Duodenal mucosa (tissue), 2 donors: Measurements from ENCODE around the gene UBA7.
A peak's percentile ranks its signal among the peaks of the same experiment; 100 is the strongest.
"Not testable (repeated sequence)": the region's sequence is repeated elsewhere in the genome, so short reads cannot be mapped to it uniquely, and the experiment has no call there.

Experiments used
- H3K27ac ChIP-seq: one replicate; pipeline ENCODE4 v1.7.0; 2013; ENCODE audit warnings: low read depth, low read length
- H3K27me3 ChIP-seq, 2 donors: one replicate each; pipeline ENCODE4 v1.7.0; 2013; ENCODE audit warnings: low read length in 2 of 2, control low read depth in 1 of 2; ENCODE audit not compliant: insufficient read depth in 2 of 2, control insufficient read depth in 1 of 2
- H3K36me3 ChIP-seq, 2 donors: one replicate each; pipeline ENCODE4 v1.7.0; 2013; ENCODE audit warnings: low read length in 2 of 2, control low read depth in 1 of 2; ENCODE audit not compliant: insufficient read depth in 2 of 2, control insufficient read depth in 1 of 2
- H3K4me1 ChIP-seq, 2 donors: one replicate each; pipeline ENCODE4 v1.7.0; 2013; ENCODE audit warnings: low read length in 2 of 2, control low read depth in 1 of 2; ENCODE audit not compliant: insufficient read depth in 2 of 2, control insufficient read depth in 1 of 2
- H3K4me3 ChIP-seq, 2 donors: one replicate each; pipeline ENCODE4 v1.7.0; 2013; ENCODE audit warnings: low read length in 2 of 2, low read depth in 1 of 2
- H3K9ac ChIP-seq, 2 donors: one replicate each; pipeline ENCODE4 v1.7.0; 2013; ENCODE audit warnings: low read length in 2 of 2, low read depth in 1 of 2
- H3K9me3 ChIP-seq, 2 donors: one replicate each; pipeline ENCODE4 v1.7.0; 2013; ENCODE audit warnings: low read length in 2 of 2, control low read depth in 1 of 2; ENCODE audit not compliant: control insufficient read depth in 1 of 2

The UBA7 gene

DNA sequence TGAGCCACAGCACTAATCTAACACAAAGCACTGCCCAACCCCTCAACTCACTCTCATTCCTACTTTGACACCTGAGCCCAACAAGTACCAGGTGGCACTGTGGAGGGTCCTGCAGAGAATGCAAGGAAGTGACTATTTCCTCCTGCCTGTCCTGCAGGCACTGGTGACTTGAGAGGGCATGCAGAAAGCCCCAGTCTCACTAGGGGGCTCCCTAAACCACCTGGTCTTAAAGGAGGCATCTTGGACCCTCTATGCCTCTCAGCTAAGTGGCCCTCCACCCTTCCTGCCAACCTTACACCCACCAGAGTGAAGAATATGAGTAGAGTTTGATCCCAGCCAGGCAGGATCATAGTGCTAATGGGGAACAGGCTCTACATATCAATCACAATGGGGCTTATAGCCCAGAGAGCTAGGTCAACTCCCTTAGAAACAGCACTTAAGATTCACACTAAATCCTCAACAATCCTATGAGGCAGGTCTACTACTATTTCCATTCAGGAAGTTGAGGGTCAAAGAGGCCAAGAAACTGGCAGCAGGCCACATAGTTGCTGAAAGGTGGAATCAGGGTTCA is 27.5 kb upstream of the UBA7 start:
- no peaks in the 10 kb centered on the region for H3K9me3 ChIP-seq
- H3K4me1 ChIP-seq = peaks cover 16 to 24% of the 10 kb centered on the region in 2 donors
- H3K27ac ChIP-seq = no peak overlapping the region
- no peaks in the 10 kb centered on the region for H3K27me3 ChIP-seq
- H3K4me3 ChIP-seq = no peak overlapping the region
- no peaks in the 10 kb centered on the region for H3K36me3 ChIP-seq
- no peak overlapping the region for H3K9ac ChIP-seq

DNA sequence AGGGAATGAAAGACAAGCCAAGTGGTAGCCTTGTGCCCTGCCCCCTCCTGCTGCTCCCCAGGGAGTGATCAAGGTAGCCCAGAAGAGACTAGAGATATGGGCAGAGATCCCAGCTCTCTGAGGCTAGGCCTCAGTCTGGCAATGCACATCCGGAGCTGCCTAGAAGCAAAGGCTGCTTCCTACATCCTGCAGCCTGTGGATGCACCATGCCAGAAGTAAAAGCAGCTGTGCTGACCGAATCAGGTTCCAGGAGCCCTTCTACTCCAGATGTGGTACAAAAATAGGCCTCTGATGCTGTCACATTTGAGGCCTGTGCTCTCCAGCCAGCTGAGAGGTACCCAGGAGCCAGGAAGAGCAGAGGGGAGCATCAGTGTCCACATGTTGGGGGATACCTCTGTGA is 26.6 kb upstream of the UBA7 start:
- H3K4me3 ChIP-seq = no peak overlapping the region
- peaks cover 8 to 16% of the 10 kb centered on the region in 2 donors for H3K4me1 ChIP-seq
- H3K27ac ChIP-seq = no peak overlapping the region
- H3K9ac ChIP-seq = no peak overlapping the region
- no peaks in the 10 kb centered on the region for H3K27me3 ChIP-seq
- no peaks in the 10 kb centered on the region for H3K9me3 ChIP-seq
- no peaks in the 10 kb centered on the region for H3K36me3 ChIP-seq

GRCh38 chr3:49839193-49839809 is 25.5 kb upstream of the UBA7 start:
- no peak overlapping the region for H3K9ac ChIP-seq
- no peaks in the 10 kb centered on the region for H3K36me3 ChIP-seq
- H3K4me3 ChIP-seq = no peak overlapping the region
- no peaks in the 10 kb centered on the region for H3K27me3 ChIP-seq
- H3K27ac ChIP-seq = no peak overlapping the region
- H3K4me1 ChIP-seq = peaks cover 6 to 14% of the 10 kb centered on the region in 2 donors
- H3K9me3 ChIP-seq = no peaks in the 10 kb centered on the region

DNA sequence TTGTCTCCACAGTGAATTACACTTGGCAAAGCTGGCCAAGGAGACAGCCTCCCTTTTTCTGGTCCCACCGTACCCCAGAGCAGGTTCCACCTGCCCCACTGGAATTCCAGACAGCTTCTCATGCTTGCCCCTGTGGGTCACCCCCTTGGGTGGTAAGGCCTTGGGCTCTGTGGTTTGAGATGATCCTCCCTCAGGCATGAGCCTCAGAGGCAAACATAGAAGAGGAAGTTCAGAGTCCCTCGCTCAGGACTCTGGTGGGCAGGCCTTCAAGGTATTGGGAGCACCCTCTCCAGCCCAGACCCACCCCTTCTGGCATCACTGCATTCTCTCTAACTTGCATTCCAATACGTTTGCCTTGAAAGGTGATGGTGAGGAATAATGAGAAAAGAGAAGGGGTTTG is 17.6 kb upstream of the UBA7 start:
- Histone ChIP-seq H3K9me3 (no peaks in the 10 kb centered on the region), H3K9ac (no peak overlapping the region), H3K36me3 (peaks cover 0 to 22% of the 10 kb centered on the region in 2 donors), H3K4me3 (no peak overlapping the region), H3K27ac (no peak overlapping the region), H3K27me3 (no peaks in the 10 kb centered on the region), H3K4me1 (no peaks in the 10 kb centered on the region)

DNA sequence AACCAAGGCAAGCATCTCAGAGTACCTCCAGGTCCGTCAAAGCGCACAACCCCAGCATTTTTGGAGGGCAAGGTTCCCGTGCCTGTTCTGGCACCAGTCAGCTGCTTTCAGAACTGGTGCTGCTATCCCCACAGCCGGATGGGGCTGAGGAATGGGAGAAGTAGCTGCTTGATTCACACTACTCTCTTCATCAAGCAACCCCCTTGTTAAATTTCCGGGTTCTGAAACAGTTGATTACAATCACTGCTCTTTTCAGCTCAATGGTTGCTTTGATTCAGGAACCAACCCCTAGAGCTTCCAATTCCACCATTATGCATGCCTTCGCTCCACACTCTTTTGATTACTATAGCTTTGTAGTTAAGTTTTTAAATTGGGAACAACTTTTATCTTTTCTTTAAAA is 12.3 kb upstream of the UBA7 start:
- Histone ChIP-seq H3K27me3 (no peaks in the 10 kb centered on the region), H3K4me3 (no peak overlapping the region), H3K4me1 (no peaks in the 10 kb centered on the region), H3K9ac (no peak overlapping the region), H3K36me3 (peaks cover 0 to 22% of the 10 kb centered on the region in 2 donors), H3K27ac (no peak overlapping the region), H3K9me3 (no peaks in the 10 kb centered on the region)

- H3K27me3 ChIP-seq, H3K36me3 ChIP-seq, H3K4me1 ChIP-seq, H3K4me3 ChIP-seq, H3K9ac ChIP-seq, H3K9me3 ChIP-seq, H3K27ac ChIP-seq: not testable (repeated sequence)
Measured at GRCh38 chr3:49823131-49823530, 9.4 kb upstream of the UBA7 start.

DNA sequence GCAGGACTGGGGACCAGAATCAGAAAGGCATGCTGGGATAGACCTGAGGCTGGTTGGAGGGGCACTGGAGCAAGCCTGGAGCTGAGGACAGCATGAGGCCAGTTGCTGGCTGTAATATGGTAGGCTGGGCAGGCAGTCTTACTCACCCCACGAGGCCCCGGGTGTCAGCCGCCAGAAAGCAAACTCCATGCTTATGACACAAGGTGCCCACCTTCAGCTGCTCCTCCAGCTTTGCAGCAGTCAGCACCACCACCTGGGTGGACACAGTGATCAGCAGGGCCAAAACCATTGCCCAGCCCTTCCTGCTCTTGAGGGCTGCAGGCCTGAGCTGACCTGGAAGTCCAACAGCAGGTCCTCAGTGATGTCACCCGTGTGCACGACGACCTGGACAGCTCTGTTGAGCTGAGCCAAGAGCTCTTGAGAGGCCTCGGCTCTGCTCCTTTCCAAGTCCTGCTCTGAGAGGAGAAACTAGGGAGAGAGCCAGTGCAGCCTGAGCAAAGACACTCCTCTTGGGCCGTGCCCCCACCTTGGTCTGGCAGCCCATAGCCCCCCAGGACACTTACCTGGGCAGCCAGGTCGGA is 747 bp downstream of the UBA7 start:
- peak overlapping the region; percentile 74 to 79 for H3K9ac ChIP-seq
- H3K36me3 ChIP-seq = peaks cover 19 to 46% of the 10 kb centered on the region in 2 donors
- H3K4me1 ChIP-seq = peaks cover 15 to 21% of the 10 kb centered on the region in 2 donors
- no peaks in the 10 kb centered on the region for H3K9me3 ChIP-seq
- H3K27ac ChIP-seq = peak overlapping the region; percentile 38
- peak overlapping the region; percentile 78 to 84 for H3K4me3 ChIP-seq
- no peaks in the 10 kb centered on the region for H3K27me3 ChIP-seq

DNA sequence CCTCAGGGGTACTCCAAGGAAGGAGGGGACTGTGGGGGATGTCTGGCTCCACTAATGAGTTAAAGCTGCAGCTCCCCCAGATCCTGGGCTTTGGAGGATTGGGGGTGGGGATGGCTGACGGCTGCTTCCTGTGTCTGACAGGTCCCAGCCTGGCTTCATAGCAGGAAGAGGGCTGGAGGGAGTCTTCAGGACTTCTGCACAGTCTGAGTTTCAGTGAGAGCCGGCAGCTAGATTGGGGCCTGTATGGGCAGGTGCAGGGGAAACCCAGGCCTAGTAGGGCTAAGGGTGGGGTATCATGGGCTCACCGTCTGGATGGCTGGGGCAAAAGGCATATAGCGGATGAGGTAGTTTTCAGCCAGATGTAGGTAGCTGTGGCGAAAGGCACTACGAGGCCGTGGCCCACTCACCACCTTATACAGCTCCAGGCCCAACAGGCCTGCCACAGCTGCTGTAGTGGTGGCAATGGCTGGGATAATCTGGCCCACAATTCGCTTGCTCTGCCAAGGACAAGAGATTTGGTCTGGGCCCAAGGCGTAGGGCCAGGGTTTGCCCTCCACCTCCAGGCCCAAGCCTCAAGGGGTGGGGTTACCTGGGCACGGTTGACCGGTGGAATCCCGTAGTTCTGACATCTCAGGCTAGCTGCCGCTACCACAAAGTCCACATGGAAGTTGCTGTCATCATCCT is 6.2 kb downstream of the UBA7 start:
- no peaks in the 10 kb centered on the region for H3K27me3 ChIP-seq
- no peak overlapping the region for H3K4me3 ChIP-seq
- no peaks in the 10 kb centered on the region for H3K9me3 ChIP-seq
- H3K9ac ChIP-seq = no peak overlapping the region
- H3K36me3 ChIP-seq = peaks cover 19 to 52% of the 10 kb centered on the region in 2 donors
- H3K27ac ChIP-seq = no peak overlapping the region
- peaks cover 35 to 42% of the 10 kb centered on the region in 2 donors for H3K4me1 ChIP-seq

DNA sequence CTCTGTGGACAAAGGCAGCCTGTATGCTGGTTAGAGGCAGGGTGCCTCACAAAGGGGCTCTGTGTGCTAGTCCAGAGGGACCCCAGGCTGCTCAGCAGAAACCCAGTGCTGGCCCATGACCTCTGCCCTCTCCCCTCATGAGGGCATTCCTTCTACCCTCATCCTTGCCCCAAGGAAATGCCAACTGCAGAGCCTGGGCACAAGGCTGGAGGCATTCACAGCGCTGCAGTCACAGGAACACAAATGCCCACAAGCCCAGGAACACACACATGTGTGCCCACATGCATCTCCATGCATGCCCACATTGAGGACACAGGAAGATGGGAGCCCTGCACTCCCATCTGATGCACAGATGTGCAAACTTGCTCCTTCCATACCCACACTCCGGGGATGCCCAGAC is 6.9 kb downstream of the UBA7 start:
- H3K27me3 ChIP-seq = no peaks in the 10 kb centered on the region
- H3K36me3 ChIP-seq = peaks cover 19 to 46% of the 10 kb centered on the region in 2 donors
- peaks cover 33 to 40% of the 10 kb centered on the region in 2 donors for H3K4me1 ChIP-seq
- H3K4me3 ChIP-seq = no peak overlapping the region
- H3K9me3 ChIP-seq = no peaks in the 10 kb centered on the region
- no peak overlapping the region for H3K27ac ChIP-seq
- no peak overlapping the region for H3K9ac ChIP-seq
